H1 (cell line): ENCODE data around the gene CEP44. TPM values are rescaled to one million over a fixed set of nuclear protein-coding genes. Genes with fewer than 3 reads are reported as not detected.

Source experiments
- CTCF ChIA-PET: fragments of 300-600 bp; sonication (Branson Sonifier 250); formaldehyde crosslinking; loops from one replicate; lab custom pipeline; 2021; ENCODE audit not compliant: partially characterized antibody; lab: Charles Lee
- POLR2A ChIA-PET: fragments of 300-600 bp; sonication (Branson Sonifier 250); formaldehyde crosslinking; loops from one replicate; lab custom pipeline; 2021; ENCODE audit warnings: inconsistent platforms; ENCODE audit not compliant: partially characterized antibody; lab: Charles Lee
- DNase-seq, 2 experiments: peaks; one replicate each; pipeline versions ENCODE4 v3.0.0 to v3.0.0-alpha.2; 2010 to 2022; ENCODE audit warnings: low spot score in 2 of 2, low read depth in 1 of 2, mixed read lengths in 1 of 2
- FAIRE-seq: peaks from 2 replicates; lab custom pipeline; 2011; peaks lifted over from hg19 to GRCh38; lab: Jason Lieb, UNC
- H2AFZ ChIP-seq: 2 replicates; pipeline ENCODE4 v1.8.1; 2012; ENCODE audit warnings: low read length, inconsistent platforms
- H2AK5ac ChIP-seq: 2 replicates; pipeline ENCODE4 v1.6.1; 2013; ENCODE audit warnings: low read depth, low read length
- H2BK120ac ChIP-seq: replicated peaks from 2 replicates; pipeline ENCODE3; 2013; ENCODE audit warnings: low read depth, low read length, inconsistent platforms
- H2BK12ac ChIP-seq: 2 replicates; pipeline ENCODE4 v1.6.1; 2013; ENCODE audit warnings: low read depth, low read length
- H2BK15ac ChIP-seq: 2 replicates; pipeline ENCODE4 v1.6.1; 2013; ENCODE audit warnings: low read length
- H2BK20ac ChIP-seq: 2 replicates; pipeline ENCODE4 v1.6.1; 2013; ENCODE audit warnings: low read length
- H2BK5ac ChIP-seq: 2 replicates; pipeline ENCODE4 v1.6.1; 2013; ENCODE audit warnings: low read depth, low read length
- H3K14ac ChIP-seq: 2 replicates; pipeline ENCODE4 v1.6.1; 2013; ENCODE audit warnings: inconsistent platforms; ENCODE audit not compliant: insufficient read length
- H3K18ac ChIP-seq: 2 replicates; pipeline ENCODE4 v1.6.1; 2013; ENCODE audit warnings: low read length; ENCODE audit errors: extremely low read depth
- H3K23ac ChIP-seq: 2 replicates; pipeline ENCODE4 v1.6.1; 2013; ENCODE audit warnings: inconsistent platforms; ENCODE audit not compliant: insufficient read length
- H3K23me2 ChIP-seq: 2 replicates; pipeline ENCODE4 v1.6.1; 2013; ENCODE audit warnings: low read depth, low read length
- H3K27ac ChIP-seq: 2 replicates; pipeline ENCODE4 v1.6.1; 2011; ENCODE audit warnings: low read depth, low read length, inconsistent platforms
- H3K27me3 ChIP-seq, 4 experiments: replicated peaks in 1 of 4; 1 replicate in 1 of 4; 2 replicates in 3 of 4; pipeline versions ENCODE4 v1.6.1 to v1.8.1; 2011 to 2013; ENCODE audit warnings: low read length in 3 of 4, mild to moderate bottlenecking in 3 of 4, inconsistent platforms in 2 of 4, mixed read lengths in 2 of 4, moderate library complexity in 1 of 4; ENCODE audit not compliant: control insufficient read depth in 3 of 4, insufficient read depth in 3 of 4; ENCODE audit errors: extremely low read depth in 1 of 4
- H3K36me3 ChIP-seq, 4 experiments: 2 replicates each; pipeline versions ENCODE4 v1.6.1 to v1.8.1; 2011 to 2013; ENCODE audit warnings: mild to moderate bottlenecking in 4 of 4, low read length in 3 of 4, moderate library complexity in 2 of 4, control low read depth in 1 of 4, inconsistent platforms in 1 of 4; ENCODE audit not compliant: insufficient read depth in 4 of 4, control insufficient read depth in 2 of 4
- H3K4ac ChIP-seq: replicated peaks from 2 replicates; pipeline ENCODE3; 2013; ENCODE audit warnings: low read length, low read depth, mixed read lengths, inconsistent platforms; ENCODE audit not compliant: insufficient read length
- H3K4me1 ChIP-seq, 4 experiments: replicated peaks in 1 of 4; 1 replicate in 1 of 4; 2 replicates in 3 of 4; pipeline versions ENCODE4 v1.6.1 to v1.8.1; 2011 to 2013; ENCODE audit warnings: low read length in 3 of 4, inconsistent platforms in 2 of 4, mixed read lengths in 1 of 4; ENCODE audit not compliant: insufficient read depth in 4 of 4, control insufficient read depth in 3 of 4
- H3K4me2 ChIP-seq, 2 experiments: 2 replicates each; pipeline versions ENCODE4 v1.6.1 to v1.8.1; 2011 to 2013; ENCODE audit warnings: low read depth in 2 of 2, low read length in 2 of 2, control low read depth in 1 of 2, inconsistent platforms in 1 of 2, mild to moderate bottlenecking in 1 of 2; ENCODE audit not compliant: insufficient read depth in 1 of 2
- H3K4me3 ChIP-seq, 4 experiments: fragments of 200-600, 300-600 bp in 1 of 4; sonication (generic), shearing (Covaris generic), sonication (Bioruptor Twin) in 1 of 4; 2 replicates each; pipeline versions ENCODE4 v1.5.1 to v1.8.1; 2011 to 2016; ENCODE audit warnings: low read length in 4 of 4, low read depth in 3 of 4, control low read depth in 2 of 4, inconsistent platforms in 2 of 4, mild to moderate bottlenecking in 2 of 4, mixed read lengths in 1 of 4, moderate library complexity in 1 of 4; ENCODE audit not compliant: insufficient read depth in 2 of 4; ENCODE audit errors: extremely low read depth in 1 of 4
- H3K56ac ChIP-seq: replicated peaks from 2 replicates; pipeline ENCODE3; 2013; ENCODE audit warnings: low read depth, mild to moderate bottlenecking, mixed read lengths, low read length, inconsistent platforms; ENCODE audit not compliant: insufficient read length
- H3K79me1 ChIP-seq: 2 replicates; pipeline ENCODE4 v1.6.1; 2013; ENCODE audit warnings: low read depth, low read length, control low read depth
- H3K79me2 ChIP-seq, 2 experiments: 2 replicates each; pipeline versions ENCODE4 v1.6.1 to v1.8.1; 2012 to 2013; ENCODE audit warnings: low read length in 2 of 2, mild to moderate bottlenecking in 2 of 2, inconsistent platforms in 1 of 2; ENCODE audit not compliant: insufficient read depth in 2 of 2, control insufficient read depth in 1 of 2
- H3K9ac ChIP-seq, 4 experiments: replicated peaks in 1 of 4; 1 replicate in 1 of 4; 2 replicates in 3 of 4; pipeline versions ENCODE4 v1.6.1 to v1.8.1; 2011 to 2013; ENCODE audit warnings: low read depth in 3 of 4, low read length in 3 of 4, control low read depth in 2 of 4, mild to moderate bottlenecking in 2 of 4, moderate library complexity in 2 of 4, inconsistent platforms in 1 of 4; ENCODE audit errors: extremely low read depth in 1 of 4
- H3K9me3 ChIP-seq, 2 experiments: 2 replicates each; pipeline versions ENCODE4 v1.6.1 to v1.8.1; 2012 to 2013; ENCODE audit warnings: mild to moderate bottlenecking in 2 of 2, moderate library complexity in 2 of 2, control low read depth in 1 of 2, inconsistent platforms in 1 of 2, low read depth in 1 of 2, low read length in 1 of 2, mixed read lengths in 1 of 2; ENCODE audit not compliant: insufficient read depth in 2 of 2
- H4K20me1 ChIP-seq, 2 experiments: replicated peaks in 1 of 2; 2 replicates each; pipeline versions ENCODE3 to v1.8.1; 2011 to 2013; ENCODE audit warnings: inconsistent platforms in 2 of 2, low read length in 2 of 2, mild to moderate bottlenecking in 1 of 2; ENCODE audit not compliant: insufficient read depth in 2 of 2, control insufficient read depth in 1 of 2
- H4K5ac ChIP-seq: 2 replicates; pipeline ENCODE4 v1.6.1; 2013; ENCODE audit warnings: low read length, low read depth, mixed read lengths, inconsistent platforms; ENCODE audit not compliant: insufficient read length
- H4K8ac ChIP-seq: 2 replicates; pipeline ENCODE4 v1.8.0; 2013; ENCODE audit warnings: mild to moderate bottlenecking, moderate library complexity, low read length, inconsistent platforms; ENCODE audit not compliant: insufficient read depth; ENCODE audit errors: extremely low read depth
- H4K91ac ChIP-seq: replicated peaks from 2 replicates; pipeline ENCODE3; 2013; ENCODE audit warnings: low read length, mixed read lengths, inconsistent platforms; ENCODE audit not compliant: insufficient read length
- CHD2 ChIP-seq: IDR thresholded peaks from 2 replicates; pipeline ENCODE4 v1.6.1; 2012; ENCODE audit warnings: low read length, improper control_type of control experiment
- HDAC6 ChIP-seq: IDR thresholded peaks from one replicate; pipeline ENCODE4 v1.7.1; 2012; ENCODE audit warnings: low read depth, mild to moderate bottlenecking, inconsistent platforms, low read length, moderate library complexity
- JUN ChIP-seq: IDR thresholded peaks from 2 replicates; pipeline ENCODE4 v1.6.1; 2011; ENCODE audit warnings: low read depth, mild to moderate bottlenecking, improper control_type of control experiment, low read length
- KDM1A ChIP-seq: fragments of 200-600, 300-600 bp; sonication (generic); IDR thresholded peaks from 2 replicates; pipeline ENCODE4 v1.7.1; 2016; ENCODE audit warnings: mild to moderate bottlenecking, low read length, borderline replicate concordance
- MAFK ChIP-seq: IDR thresholded peaks from 2 replicates; pipeline ENCODE4 v1.6.1; 2012; ENCODE audit warnings: low read depth, mild to moderate bottlenecking, improper control_type of control experiment, low read length
- PHF8 ChIP-seq: fragments of 200-600 bp; sonication (generic); conservative IDR thresholded peaks from 2 replicates; pipeline ENCODE4 v1.7.1; 2012; ENCODE audit warnings: low read depth, mild to moderate bottlenecking, inconsistent platforms, low read length, moderate library complexity
- TAF7 ChIP-seq: optimal IDR thresholded peaks from 2 replicates; pipeline ENCODE3; 2011; ENCODE audit warnings: low read depth, mild to moderate bottlenecking, inconsistent platforms, low read length, moderate library complexity, borderline replicate concordance
- TBP ChIP-seq: IDR thresholded peaks from 2 replicates; pipeline ENCODE4 v1.6.1; 2011; ENCODE audit warnings: low read depth, low read length, improper control_type of control experiment
- TCF12 ChIP-seq: IDR thresholded peaks from 2 replicates; pipeline ENCODE4 v1.6.1; 2011; ENCODE audit warnings: low read depth, mild to moderate bottlenecking, low read length
- USF2 ChIP-seq: IDR thresholded peaks from 2 replicates; pipeline ENCODE4 v1.6.1; 2011; ENCODE audit warnings: low read length, improper control_type of control experiment
- WGBS, 2 experiments: shearing (Covaris generic) in 1 of 2; methylation state at CpG; one replicate each; pipeline versions ENCODE4 v1.1.6 to v1.1.7; 2013 to 2015; ENCODE audit warnings: low lambda C conversion rate in 2 of 2, mixed read lengths in 2 of 2, inconsistent platforms in 1 of 2, low coverage in 1 of 2, missing lambda C conversion rate in 1 of 2; ENCODE audit not compliant: insufficient replicate concordance in 2 of 2, insufficient coverage in 1 of 2, insufficient read length in 1 of 2; ENCODE audit errors: extremely low coverage in 1 of 2, missing lambda C conversion rate in 1 of 2; 5-methylcytosine and 5-hydroxymethylcytosine counted together
- polyA plus RNA-seq, 7 experiments: library from polyadenylated mRNA; depleted of rRNA in 3 of 7; stranded (reverse) in 5 of 7; unstranded in 2 of 7; fragments of >200 nt in 5 of 7; fragments of 200-250 nt in 2 of 7; gene quantifications; 1 replicate in 5 of 7; 2 replicates in 1 of 7; 4 replicates in 1 of 7; pipeline versions ENCODE4 v1.2.1 to v1.2.3, GENCODE V29; 2011 to 2013; ENCODE audit warnings: missing spikeins in 2 of 7, mixed read lengths in 2 of 7
- total RNA-seq: library from RNA; stranded (reverse); fragmentation: NEBNext Ultra II Directional; extraction: Animal tissue kit (Norgen Biotek cat#: 25700); gene quantifications from 2 replicates; pipeline ENCODE4 v1.2.1, GENCODE V29; 2021
- TF ChIP-seq, protein P1 (sequence below), 3 experiments: IDR thresholded peaks; 1 replicate in 2 of 3; 2 replicates in 1 of 3; pipeline versions ENCODE4 v1.5.1 to v1.6.1; 2011; ENCODE audit warnings: low read length in 3 of 3, mild to moderate bottlenecking in 3 of 3, inconsistent platforms in 2 of 3, low read depth in 1 of 3, moderate library complexity in 1 of 3; ENCODE audit not compliant: insufficient read depth in 1 of 3; ENCODE audit errors: control extremely low read depth in 1 of 3

Gene CEP44
- total and polyA plus RNA-seq, 2 of the 8 experiments (the other 6 are each of a cell fraction or from before 2014, with no cell fraction given): 3.4 to 17.1 TPM

GRCh38 chr4:174312993-174313392 is 29.3 kb downstream of the CEP44 start:
- Histone ChIP-seq H3K27ac (no peak overlapping the region), H2BK12ac (no peak overlapping the region), H3K79me1 (no peaks in the 10 kb centered on the region), H4K20me1 (no peaks in the 10 kb centered on the region), H3K56ac (no peak overlapping the region), H3K4me1 (no peaks in the 10 kb centered on the region), H4K91ac (no peak overlapping the region), H3K79me2 (no peaks in the 10 kb centered on the region), H2BK20ac (no peak overlapping the region), H3K9me3 (no peaks in the 10 kb centered on the region), H2AFZ (no peak overlapping the region), H3K4ac (no peak overlapping the region), H2BK5ac (no peak overlapping the region), H2AK5ac (no peak overlapping the region), H3K4me2 (no peak overlapping the region), H3K36me3 (peaks cover 0 to 18% (median 0%) of the 10 kb centered on the region in 4 experiments; a peak in 3 of 8 replicates), H2BK15ac (no peak overlapping the region), H3K23me2 (no peaks in the 10 kb centered on the region), H3K27me3 (no peaks in the 10 kb centered on the region), H2BK120ac (no peak overlapping the region), H3K9ac (no peak overlapping the region), H3K4me3 (no peak overlapping the region), H4K5ac (no peak overlapping the region), H3K18ac (no peak overlapping the region), H3K14ac (no peak overlapping the region), H4K8ac (no peak overlapping the region), H3K23ac (no peak overlapping the region)
- ChIA-PET POLR2A (no interaction called here), CTCF (interaction anchor here (0.7 kb wide), 1 partner anchor 47 kb away, joined by 3 read pairs; no protein-coding TSS in a partner anchor)
- WGBS, 2 experiments: 93% methylated on average over 2 of the region's 3 CpGs; no CpG with 5 or more reads in 1 of the 2 experiments
- DNase-seq (no peak), FAIRE-seq (no peak)
- no peak for TF ChIP-seq JUN
- TF ChIP-seq HDAC6: no peak
- no peak for TF ChIP-seq MAFK
- TF ChIP-seq KDM1A: no peak
- no peak for TF ChIP-seq TCF12
- no peak for TF ChIP-seq TAF7
- no peak for TF ChIP-seq USF2
- no peak for TF ChIP-seq PHF8
- TF ChIP-seq, protein P1, sequence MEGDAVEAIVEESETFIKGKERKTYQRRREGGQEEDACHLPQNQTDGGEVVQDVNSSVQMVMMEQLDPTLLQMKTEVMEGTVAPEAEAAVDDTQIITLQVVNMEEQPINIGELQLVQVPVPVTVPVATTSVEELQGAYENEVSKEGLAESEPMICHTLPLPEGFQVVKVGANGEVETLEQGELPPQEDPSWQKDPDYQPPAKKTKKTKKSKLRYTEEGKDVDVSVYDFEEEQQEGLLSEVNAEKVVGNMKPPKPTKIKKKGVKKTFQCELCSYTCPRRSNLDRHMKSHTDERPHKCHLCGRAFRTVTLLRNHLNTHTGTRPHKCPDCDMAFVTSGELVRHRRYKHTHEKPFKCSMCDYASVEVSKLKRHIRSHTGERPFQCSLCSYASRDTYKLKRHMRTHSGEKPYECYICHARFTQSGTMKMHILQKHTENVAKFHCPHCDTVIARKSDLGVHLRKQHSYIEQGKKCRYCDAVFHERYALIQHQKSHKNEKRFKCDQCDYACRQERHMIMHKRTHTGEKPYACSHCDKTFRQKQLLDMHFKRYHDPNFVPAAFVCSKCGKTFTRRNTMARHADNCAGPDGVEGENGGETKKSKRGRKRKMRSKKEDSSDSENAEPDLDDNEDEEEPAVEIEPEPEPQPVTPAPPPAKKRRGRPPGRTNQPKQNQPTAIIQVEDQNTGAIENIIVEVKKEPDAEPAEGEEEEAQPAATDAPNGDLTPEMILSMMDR (IDR thresholded peaks at IDR 0.05; ENCODE audit: control extremely low read depth in 1 of 3, insufficient read depth in 1 of 3, low read depth in 1 of 3, low read length in 3 of 3): no peak
- no peak for TF ChIP-seq CHD2
- no peak for TF ChIP-seq TBP
